ENCODE data around the gene QKI.

DNA sequence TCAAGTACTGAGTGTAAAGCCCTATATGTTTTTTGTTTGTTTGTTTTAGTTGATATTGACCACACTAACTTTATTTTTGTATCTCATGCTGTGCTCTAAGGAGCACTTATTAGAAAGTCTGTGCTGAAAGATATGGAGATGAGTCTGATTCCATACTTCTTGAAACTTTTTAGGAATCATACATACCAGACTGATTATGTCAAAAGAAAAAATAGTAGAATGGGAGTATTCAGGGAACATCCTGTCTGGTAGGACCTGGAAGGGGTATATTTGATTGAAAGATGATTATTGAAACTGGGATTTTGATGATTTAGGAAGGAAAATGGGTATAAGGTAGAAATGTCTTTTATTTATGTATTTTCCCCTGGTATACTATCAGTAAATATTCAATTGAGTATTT lies 111.4 kb downstream of the QKI start:
- TF ChIP-seq, protein P1, sequence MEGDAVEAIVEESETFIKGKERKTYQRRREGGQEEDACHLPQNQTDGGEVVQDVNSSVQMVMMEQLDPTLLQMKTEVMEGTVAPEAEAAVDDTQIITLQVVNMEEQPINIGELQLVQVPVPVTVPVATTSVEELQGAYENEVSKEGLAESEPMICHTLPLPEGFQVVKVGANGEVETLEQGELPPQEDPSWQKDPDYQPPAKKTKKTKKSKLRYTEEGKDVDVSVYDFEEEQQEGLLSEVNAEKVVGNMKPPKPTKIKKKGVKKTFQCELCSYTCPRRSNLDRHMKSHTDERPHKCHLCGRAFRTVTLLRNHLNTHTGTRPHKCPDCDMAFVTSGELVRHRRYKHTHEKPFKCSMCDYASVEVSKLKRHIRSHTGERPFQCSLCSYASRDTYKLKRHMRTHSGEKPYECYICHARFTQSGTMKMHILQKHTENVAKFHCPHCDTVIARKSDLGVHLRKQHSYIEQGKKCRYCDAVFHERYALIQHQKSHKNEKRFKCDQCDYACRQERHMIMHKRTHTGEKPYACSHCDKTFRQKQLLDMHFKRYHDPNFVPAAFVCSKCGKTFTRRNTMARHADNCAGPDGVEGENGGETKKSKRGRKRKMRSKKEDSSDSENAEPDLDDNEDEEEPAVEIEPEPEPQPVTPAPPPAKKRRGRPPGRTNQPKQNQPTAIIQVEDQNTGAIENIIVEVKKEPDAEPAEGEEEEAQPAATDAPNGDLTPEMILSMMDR (IDR thresholded peaks at IDR 0.05), result no peak
- no peak for TF ChIP-seq POLR2A (IDR thresholded peaks at IDR 0.05)
- no peak for TF ChIP-seq POLR2AphosphoS5 (IDR thresholded peaks at IDR 0.05)

Measured in prostate gland (tissue), 2 donors.